K562 (cell line): Measurements from ENCODE around the gene CMIP. TPM values are rescaled to one million over a fixed set of nuclear protein-coding genes. Genes with fewer than 3 reads are reported as not detected.
A peak's percentile ranks its signal among the peaks of the same experiment; 100 is the strongest.

Experiments
- BCOR ChIP-seq: fragments of 450-650 bp; IDR thresholded peaks from 2 replicates; pipeline ENCODE4 v1.6.1; 2016
- ERF ChIP-seq: fragments of 450-650 bp; formaldehyde crosslinking; IDR thresholded peaks from 2 replicates; pipeline ENCODE4 v1.4.0; 2020; ENCODE audit warnings: mild to moderate bottlenecking, mixed read lengths
- FOXK1 ChIP-seq: sonication (generic); formaldehyde crosslinking; IDR thresholded peaks from 2 replicates; pipeline ENCODE4 v1.8.0; 2022; ENCODE audit warnings: missing genetic modification reagents, mild to moderate bottlenecking, borderline replicate concordance
- FOXK2 ChIP-seq, 2 experiments: fragments of 450-650 bp; IDR thresholded peaks in 1 of 2; conservative IDR thresholded peaks in 1 of 2; 2 replicates each; pipeline ENCODE4 v1.6.1; 2016; ENCODE audit warnings: low read depth in 2 of 2, mild to moderate bottlenecking in 1 of 2
- FOXM1 ChIP-seq, 2 experiments: fragments of 450-650 bp in 1 of 2; sonication (generic) in 1 of 2; formaldehyde crosslinking in 1 of 2; IDR thresholded peaks; 2 replicates each; pipeline versions ENCODE4 v1.6.1 to v1.9.0; 2017 to 2022; ENCODE audit warnings: low read depth in 2 of 2, mild to moderate bottlenecking in 2 of 2, missing genetic modification reagents in 1 of 2, moderate library complexity in 1 of 2
- SPI1 ChIP-seq: IDR thresholded peaks from 2 replicates; pipeline ENCODE4 v1.6.1; 2011; ENCODE audit warnings: low read depth, low read length, control low read depth, borderline replicate concordance
- TCF3 ChIP-seq: sonication (generic); formaldehyde crosslinking; IDR thresholded peaks from 2 replicates; pipeline ENCODE4 v1.4.0; 2020; ENCODE audit warnings: mild to moderate bottlenecking, missing genetic modification reagents
- XRCC5 ChIP-seq: fragments of 200-400 bp; formaldehyde crosslinking; IDR thresholded peaks from 2 replicates; pipeline ENCODE4 v1.6.1; 2017; ENCODE audit warnings: low read depth, mild to moderate bottlenecking, low read length
- ZBTB1 ChIP-seq: sonication (generic); formaldehyde crosslinking; IDR thresholded peaks from 2 replicates; pipeline ENCODE4 v1.8.1; 2023; ENCODE audit warnings: missing genetic modification reagents, low read depth, mild to moderate bottlenecking, borderline replicate concordance
- ZNF165 ChIP-seq: fragments of 250-450 bp; sonication (Bioruptor Pico); IDR thresholded peaks from 2 replicates; pipeline ENCODE4 v1.4.0; 2020; ENCODE audit warnings: borderline replicate concordance
- polyA plus RNA-seq, 8 experiments: library from polyadenylated mRNA; depleted of rRNA in 4 of 8; stranded (reverse) in 5 of 8; unstranded in 3 of 8; fragments of >200 nt; fragmentation: Nextera tagmentation in 2 of 8; fragmentation: Illumina TruSeq in 1 of 8; extraction: Ambion mirVana in 2 of 8; extraction: Trizol in 1 of 8; gene quantifications; 2 replicates each; pipeline versions ENCODE4 v1.2.1 to v1.2.3, GENCODE V29; 2011 to 2014; ENCODE audit warnings: inconsistent platforms in 1 of 8, missing spikeins in 1 of 8
- total RNA-seq, 7 experiments: library from RNA; depleted of rRNA in 6 of 7; stranded (reverse); fragments of >200 nt in 6 of 7; fragmentation: Illumina TruSeq in 2 of 7; extraction: Trizol in 2 of 7; gene quantifications; 2 replicates each; pipeline versions ENCODE4 v1.2.1 to v1.2.3, GENCODE V29; 2011 to 2021; ENCODE audit warnings: low replicate concordance in 1 of 7
- TF ChIP-seq, protein P1 (sequence below), 2 experiments: fragments of 450-650 bp; IDR thresholded peaks; 2 replicates each; pipeline ENCODE4 v1.6.1; 2018; ENCODE audit warnings: mild to moderate bottlenecking in 2 of 2, low read depth in 1 of 2; ENCODE audit not compliant: partially characterized antibody in 2 of 2
- TF ChIP-seq, protein P2 (sequence below): fragments of 200-400 bp; formaldehyde crosslinking; IDR thresholded peaks from 2 replicates; pipeline ENCODE4 v1.6.1; 2017; ENCODE audit warnings: mild to moderate bottlenecking, low read depth, low read length, moderate library complexity
- TF ChIP-seq, protein P3 (sequence below), 3 experiments: IDR thresholded peaks in 2 of 3; conservative IDR thresholded peaks in 1 of 3; 2 replicates each; pipeline ENCODE4 v1.5.1; 2011 to 2012; ENCODE audit warnings: low read length in 3 of 3, mild to moderate bottlenecking in 3 of 3, control low read depth in 2 of 3, improper control_type of control experiment in 1 of 3, inconsistent platforms in 1 of 3, low read depth in 1 of 3, mixed read lengths in 1 of 3, moderate library complexity in 1 of 3; ENCODE audit not compliant: insufficient read depth in 2 of 3
- TF ChIP-seq, protein P4 (sequence below), 2 experiments: fragments of 150-350 bp in 1 of 2; IDR thresholded peaks; 2 replicates each; pipeline ENCODE4 v1.6.1; 2012 to 2016; ENCODE audit warnings: low read depth in 2 of 2, low read length in 2 of 2, mild to moderate bottlenecking in 1 of 2, moderate library complexity in 1 of 2

The CMIP gene
- total and polyA plus RNA-seq, 9 of the 15 experiments (the other 6 are each of a cell fraction or from before 2014, with no cell fraction given): 0.94 to 82.5 (median 10.3) TPM

DNA sequence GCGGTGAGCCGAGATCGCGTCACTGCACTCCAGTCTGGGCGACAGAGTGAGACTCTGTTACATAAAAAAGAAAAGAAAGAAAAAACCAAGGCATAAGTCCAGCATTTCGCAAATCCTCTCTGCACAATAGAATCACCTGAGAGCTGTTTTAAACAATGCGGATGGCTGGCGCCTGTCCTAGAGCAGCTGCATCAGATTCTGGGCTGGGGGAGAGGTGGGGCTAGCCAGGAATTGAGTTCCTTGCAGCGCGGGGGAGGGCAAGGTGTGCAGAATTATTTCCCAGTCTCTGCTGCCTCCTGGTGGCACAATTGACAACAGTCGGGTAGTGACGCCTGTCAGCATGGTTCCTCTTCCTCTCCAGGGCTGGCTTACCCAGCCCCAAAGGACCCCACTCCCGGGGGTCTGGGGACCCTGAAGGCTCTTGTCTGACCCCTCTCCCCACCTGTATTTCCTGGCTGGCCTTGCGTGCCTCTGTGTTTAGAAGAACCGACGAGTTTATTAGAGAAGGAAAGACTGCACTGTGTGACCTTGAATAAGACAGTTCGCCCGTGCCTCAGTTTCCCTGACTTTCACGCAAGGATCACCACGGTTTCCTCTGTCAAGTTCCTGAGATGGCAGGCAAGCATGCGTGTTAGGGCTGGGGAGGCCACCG is 293.4 kb downstream of the CMIP start (continued):
- TF ChIP-seq, protein P1, sequence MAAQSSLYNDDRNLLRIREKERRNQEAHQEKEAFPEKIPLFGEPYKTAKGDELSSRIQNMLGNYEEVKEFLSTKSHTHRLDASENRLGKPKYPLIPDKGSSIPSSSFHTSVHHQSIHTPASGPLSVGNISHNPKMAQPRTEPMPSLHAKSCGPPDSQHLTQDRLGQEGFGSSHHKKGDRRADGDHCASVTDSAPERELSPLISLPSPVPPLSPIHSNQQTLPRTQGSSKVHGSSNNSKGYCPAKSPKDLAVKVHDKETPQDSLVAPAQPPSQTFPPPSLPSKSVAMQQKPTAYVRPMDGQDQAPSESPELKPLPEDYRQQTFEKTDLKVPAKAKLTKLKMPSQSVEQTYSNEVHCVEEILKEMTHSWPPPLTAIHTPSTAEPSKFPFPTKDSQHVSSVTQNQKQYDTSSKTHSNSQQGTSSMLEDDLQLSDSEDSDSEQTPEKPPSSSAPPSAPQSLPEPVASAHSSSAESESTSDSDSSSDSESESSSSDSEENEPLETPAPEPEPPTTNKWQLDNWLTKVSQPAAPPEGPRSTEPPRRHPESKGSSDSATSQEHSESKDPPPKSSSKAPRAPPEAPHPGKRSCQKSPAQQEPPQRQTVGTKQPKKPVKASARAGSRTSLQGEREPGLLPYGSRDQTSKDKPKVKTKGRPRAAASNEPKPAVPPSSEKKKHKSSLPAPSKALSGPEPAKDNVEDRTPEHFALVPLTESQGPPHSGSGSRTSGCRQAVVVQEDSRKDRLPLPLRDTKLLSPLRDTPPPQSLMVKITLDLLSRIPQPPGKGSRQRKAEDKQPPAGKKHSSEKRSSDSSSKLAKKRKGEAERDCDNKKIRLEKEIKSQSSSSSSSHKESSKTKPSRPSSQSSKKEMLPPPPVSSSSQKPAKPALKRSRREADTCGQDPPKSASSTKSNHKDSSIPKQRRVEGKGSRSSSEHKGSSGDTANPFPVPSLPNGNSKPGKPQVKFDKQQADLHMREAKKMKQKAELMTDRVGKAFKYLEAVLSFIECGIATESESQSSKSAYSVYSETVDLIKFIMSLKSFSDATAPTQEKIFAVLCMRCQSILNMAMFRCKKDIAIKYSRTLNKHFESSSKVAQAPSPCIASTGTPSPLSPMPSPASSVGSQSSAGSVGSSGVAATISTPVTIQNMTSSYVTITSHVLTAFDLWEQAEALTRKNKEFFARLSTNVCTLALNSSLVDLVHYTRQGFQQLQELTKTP (IDR thresholded peaks at IDR 0.05; ENCODE audit: low read depth in 1 of 2, partially characterized antibody in 2 of 2): peak in 1 of 2 experiments; percentile 76
- TF ChIP-seq TCF3 (CRISPR knock-in tag): peak; percentile 13; the same call in 1 of the 2 replicates
- 0 out of 2 replicates have a peak, but pooled peaks have one; percentile 47 for TF ChIP-seq ERF (CRISPR knock-in tag)
- TF ChIP-seq, protein P2, sequence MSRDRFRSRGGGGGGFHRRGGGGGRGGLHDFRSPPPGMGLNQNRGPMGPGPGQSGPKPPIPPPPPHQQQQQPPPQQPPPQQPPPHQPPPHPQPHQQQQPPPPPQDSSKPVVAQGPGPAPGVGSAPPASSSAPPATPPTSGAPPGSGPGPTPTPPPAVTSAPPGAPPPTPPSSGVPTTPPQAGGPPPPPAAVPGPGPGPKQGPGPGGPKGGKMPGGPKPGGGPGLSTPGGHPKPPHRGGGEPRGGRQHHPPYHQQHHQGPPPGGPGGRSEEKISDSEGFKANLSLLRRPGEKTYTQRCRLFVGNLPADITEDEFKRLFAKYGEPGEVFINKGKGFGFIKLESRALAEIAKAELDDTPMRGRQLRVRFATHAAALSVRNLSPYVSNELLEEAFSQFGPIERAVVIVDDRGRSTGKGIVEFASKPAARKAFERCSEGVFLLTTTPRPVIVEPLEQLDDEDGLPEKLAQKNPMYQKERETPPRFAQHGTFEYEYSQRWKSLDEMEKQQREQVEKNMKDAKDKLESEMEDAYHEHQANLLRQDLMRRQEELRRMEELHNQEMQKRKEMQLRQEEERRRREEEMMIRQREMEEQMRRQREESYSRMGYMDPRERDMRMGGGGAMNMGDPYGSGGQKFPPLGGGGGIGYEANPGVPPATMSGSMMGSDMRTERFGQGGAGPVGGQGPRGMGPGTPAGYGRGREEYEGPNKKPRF: no peak
- peak; percentile 76 for TF ChIP-seq BCOR
- no peak for TF ChIP-seq FOXK1 (CRISPR knock-in tag)
- TF ChIP-seq, protein P3, sequence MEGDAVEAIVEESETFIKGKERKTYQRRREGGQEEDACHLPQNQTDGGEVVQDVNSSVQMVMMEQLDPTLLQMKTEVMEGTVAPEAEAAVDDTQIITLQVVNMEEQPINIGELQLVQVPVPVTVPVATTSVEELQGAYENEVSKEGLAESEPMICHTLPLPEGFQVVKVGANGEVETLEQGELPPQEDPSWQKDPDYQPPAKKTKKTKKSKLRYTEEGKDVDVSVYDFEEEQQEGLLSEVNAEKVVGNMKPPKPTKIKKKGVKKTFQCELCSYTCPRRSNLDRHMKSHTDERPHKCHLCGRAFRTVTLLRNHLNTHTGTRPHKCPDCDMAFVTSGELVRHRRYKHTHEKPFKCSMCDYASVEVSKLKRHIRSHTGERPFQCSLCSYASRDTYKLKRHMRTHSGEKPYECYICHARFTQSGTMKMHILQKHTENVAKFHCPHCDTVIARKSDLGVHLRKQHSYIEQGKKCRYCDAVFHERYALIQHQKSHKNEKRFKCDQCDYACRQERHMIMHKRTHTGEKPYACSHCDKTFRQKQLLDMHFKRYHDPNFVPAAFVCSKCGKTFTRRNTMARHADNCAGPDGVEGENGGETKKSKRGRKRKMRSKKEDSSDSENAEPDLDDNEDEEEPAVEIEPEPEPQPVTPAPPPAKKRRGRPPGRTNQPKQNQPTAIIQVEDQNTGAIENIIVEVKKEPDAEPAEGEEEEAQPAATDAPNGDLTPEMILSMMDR (IDR thresholded peaks at IDR 0.05 in 2 of 3, conservative IDR thresholded peaks at IDR 0.05 in 1 of 3; ENCODE audit: insufficient read depth in 2 of 3, low read depth in 1 of 3, low read length in 3 of 3): peak; percentile 94 to 97 (median 96)
- no peak for TF ChIP-seq ZNF165
- TF ChIP-seq FOXM1 (IDR thresholded peaks at IDR 0.05; ENCODE audit: low read depth): 0 out of 2 replicates have a peak, but pooled peaks have one; percentile 42
- TF ChIP-seq FOXM1 (CRISPR knock-in tag; IDR thresholded peaks at IDR 0.05; ENCODE audit: low read depth): no peak
- peak; percentile 76; the same call in 1 of the 2 replicates for TF ChIP-seq SPI1
- peak; percentile 54; the same call in 1 of the 2 replicates for TF ChIP-seq XRCC5
- TF ChIP-seq, protein P4, sequence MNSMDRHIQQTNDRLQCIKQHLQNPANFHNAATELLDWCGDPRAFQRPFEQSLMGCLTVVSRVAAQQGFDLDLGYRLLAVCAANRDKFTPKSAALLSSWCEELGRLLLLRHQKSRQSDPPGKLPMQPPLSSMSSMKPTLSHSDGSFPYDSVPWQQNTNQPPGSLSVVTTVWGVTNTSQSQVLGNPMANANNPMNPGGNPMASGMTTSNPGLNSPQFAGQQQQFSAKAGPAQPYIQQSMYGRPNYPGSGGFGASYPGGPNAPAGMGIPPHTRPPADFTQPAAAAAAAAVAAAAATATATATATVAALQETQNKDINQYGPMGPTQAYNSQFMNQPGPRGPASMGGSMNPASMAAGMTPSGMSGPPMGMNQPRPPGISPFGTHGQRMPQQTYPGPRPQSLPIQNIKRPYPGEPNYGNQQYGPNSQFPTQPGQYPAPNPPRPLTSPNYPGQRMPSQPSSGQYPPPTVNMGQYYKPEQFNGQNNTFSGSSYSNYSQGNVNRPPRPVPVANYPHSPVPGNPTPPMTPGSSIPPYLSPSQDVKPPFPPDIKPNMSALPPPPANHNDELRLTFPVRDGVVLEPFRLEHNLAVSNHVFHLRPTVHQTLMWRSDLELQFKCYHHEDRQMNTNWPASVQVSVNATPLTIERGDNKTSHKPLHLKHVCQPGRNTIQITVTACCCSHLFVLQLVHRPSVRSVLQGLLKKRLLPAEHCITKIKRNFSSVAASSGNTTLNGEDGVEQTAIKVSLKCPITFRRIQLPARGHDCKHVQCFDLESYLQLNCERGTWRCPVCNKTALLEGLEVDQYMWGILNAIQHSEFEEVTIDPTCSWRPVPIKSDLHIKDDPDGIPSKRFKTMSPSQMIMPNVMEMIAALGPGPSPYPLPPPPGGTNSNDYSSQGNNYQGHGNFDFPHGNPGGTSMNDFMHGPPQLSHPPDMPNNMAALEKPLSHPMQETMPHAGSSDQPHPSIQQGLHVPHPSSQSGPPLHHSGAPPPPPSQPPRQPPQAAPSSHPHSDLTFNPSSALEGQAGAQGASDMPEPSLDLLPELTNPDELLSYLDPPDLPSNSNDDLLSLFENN (IDR thresholded peaks at IDR 0.05; ENCODE audit: low read depth in 2 of 2, low read length in 2 of 2): no peak
- no peak for TF ChIP-seq ZBTB1 (CRISPR knock-in tag)
- TF ChIP-seq FOXK2 (conservative IDR thresholded peaks at IDR 0.05 in 1 of 2, IDR thresholded peaks at IDR 0.05 in 1 of 2; ENCODE audit: low read depth in 2 of 2): peak in 1 of 2 experiments; percentile 48; a peak in 1 of 4 replicates
